HEK293T (cell line): ENCODE results near the gene SHISA6.

Source experiments
- CTBP1 ChIP-seq: fragments of 450-650 bp; IDR thresholded peaks from 2 replicates; pipeline ENCODE4 v1.6.1; 2016; ENCODE audit warnings: borderline replicate concordance
- HDGF ChIP-seq: fragments of 450-650 bp; IDR thresholded peaks from 2 replicates; pipeline ENCODE4 v1.6.1; 2017; ENCODE audit warnings: antibody characterized with exemption, borderline replicate concordance
- SP1 ChIP-seq: fragments of 450-650 bp; IDR thresholded peaks from 2 replicates; pipeline ENCODE4 v1.6.1; 2017
- SUZ12 ChIP-seq: fragments of 450-650 bp; IDR thresholded peaks from 2 replicates; pipeline ENCODE4 v1.6.1; 2016; ENCODE audit warnings: mild to moderate bottlenecking

- no peak for TF ChIP-seq SUZ12
- TF ChIP-seq HDGF = no peak
- no peak for TF ChIP-seq CTBP1
- no peak for TF ChIP-seq SP1
These were observed 32.6 kb downstream of the SHISA6 start for GRCh38 chr17:11273596-11273995.
